22Rv1 (cell line): ENCODE results near the gene PAEP.

Source experiments
- H3K27ac ChIP-seq: fragments of 450-650 bp; 2 replicates; pipeline ENCODE4 v1.5.1; 2017
- CTCF ChIP-seq: fragments of 450-650 bp; IDR thresholded peaks from 2 replicates; pipeline ENCODE4 v1.5.1; 2017; ENCODE audit warnings: mild to moderate bottlenecking
- ZFX ChIP-seq: fragments of 450-650 bp; IDR thresholded peaks from 2 replicates; pipeline ENCODE4 v1.6.1; 2017; ENCODE audit warnings: antibody characterized with exemption, borderline replicate concordance

Gene PAEP

GRCh38 chr9:135563039-135563476 is 1.5 kb downstream of the PAEP start:
- TF ChIP-seq CTCF (no peak), ZFX (no peak)

GRCh38 chr9:135563858-135564257 is 2.3 kb downstream of the PAEP start:
- TF ChIP-seq ZFX = no peak
- TF ChIP-seq CTCF = no peak
- H3K27ac ChIP-seq = no peak overlapping the region

More at GRCh38 chr9:135563039-135563476, 1.5 kb downstream of the PAEP start:
- H3K27ac ChIP-seq = no peak overlapping the region

GRCh38 chr9:135565141-135565628 is 3.6 kb downstream of the PAEP start:
- TF ChIP-seq ZFX = no peak
- no peak for TF ChIP-seq CTCF
- H3K27ac ChIP-seq = no peak overlapping the region

- H3K27ac ChIP-seq = no peak overlapping the region
- TF ChIP-seq CTCF (no peak), ZFX (no peak)
These were observed 4.1 kb downstream of the PAEP start for GRCh38 chr9:135565636-135566035.

GRCh38 chr9:135566552-135566951 is 5.0 kb downstream of the PAEP start:
- H3K27ac ChIP-seq = no peak overlapping the region
- TF ChIP-seq CTCF = no peak
- no peak for TF ChIP-seq ZFX

- no peak overlapping the region for H3K27ac ChIP-seq
- TF ChIP-seq ZFX (no peak), CTCF (no peak)
These were observed 5.8 kb downstream of the PAEP start for GRCh38 chr9:135567311-135567710.

GRCh38 chr9:135568026-135568425 is 6.5 kb downstream of the PAEP start:
- TF ChIP-seq ZFX (no peak), CTCF (no peak)
- H3K27ac ChIP-seq = no peak overlapping the region
